ENCODE data around the gene DPM3. TPM values are rescaled to one million over a fixed set of nuclear protein-coding genes. Genes with fewer than 3 reads are reported as not detected.

Gene DPM3
- total and polyA plus RNA-seq, 2 of the 13 experiments (the other 11 are each of a cell fraction or from before 2014, with no cell fraction given): 23.2 to 53.4 TPM

GRCh38 chr1:155141749-155142148, 1.4 kb upstream of the DPM3 start:
- ChIA-PET CTCF (ENCODE audit: low intra/inter-chr PET ratio, low total read pairs) (no interaction called here), POLR2A (no interaction called here)
- Histone ChIP-seq H3K27me3 (ENCODE audit: control insufficient read depth in 1 of 2, insufficient read depth in 2 of 2, low read length in 2 of 2) (peaks cover 0 to 4% of the 10 kb centered on the region in 2 experiments; a peak in 1 of 5 replicates), H3K4me1 (ENCODE audit: insufficient read depth, low read length) (peaks cover 35% of the 10 kb centered on the region), H3K9me3 (ENCODE audit: low read length) (no peaks in the 10 kb centered on the region), H3K4me2 (ENCODE audit: low read depth, low read length) (no peak overlapping the region), H2AFZ (ENCODE audit: low read length) (no peak overlapping the region), H3K9ac (ENCODE audit: insufficient read depth, low read depth, low read length) (no peak overlapping the region), H3K36me3 (replicated peaks in 1 of 2; ENCODE audit: control insufficient read depth in 1 of 2, insufficient read depth in 2 of 2, low read length in 2 of 2) (peaks cover 0 to 7% of the 10 kb centered on the region in 2 experiments; a peak in 1 of 5 replicates), H3K79me2 (ENCODE audit: insufficient read depth, low read length) (peaks cover 26% of the 10 kb centered on the region), H3K27ac (ENCODE audit: extremely low read length, insufficient read depth, low read length) (no peak overlapping the region), H4K20me1 (ENCODE audit: insufficient read depth, low read length) (no peaks in the 10 kb centered on the region), H3K4me3 (replicated peaks in 1 of 3; ENCODE audit: insufficient read depth in 1 of 3, low read depth in 2 of 3, low read length in 3 of 3) (no peak overlapping the region)
- ATAC-seq: no peak
- no peak for TF ChIP-seq ZBTB26 (CRISPR knock-in tag; IDR thresholded peaks at IDR 0.05; ENCODE audit: borderline replicate concordance)
- TF ChIP-seq, protein P1, sequence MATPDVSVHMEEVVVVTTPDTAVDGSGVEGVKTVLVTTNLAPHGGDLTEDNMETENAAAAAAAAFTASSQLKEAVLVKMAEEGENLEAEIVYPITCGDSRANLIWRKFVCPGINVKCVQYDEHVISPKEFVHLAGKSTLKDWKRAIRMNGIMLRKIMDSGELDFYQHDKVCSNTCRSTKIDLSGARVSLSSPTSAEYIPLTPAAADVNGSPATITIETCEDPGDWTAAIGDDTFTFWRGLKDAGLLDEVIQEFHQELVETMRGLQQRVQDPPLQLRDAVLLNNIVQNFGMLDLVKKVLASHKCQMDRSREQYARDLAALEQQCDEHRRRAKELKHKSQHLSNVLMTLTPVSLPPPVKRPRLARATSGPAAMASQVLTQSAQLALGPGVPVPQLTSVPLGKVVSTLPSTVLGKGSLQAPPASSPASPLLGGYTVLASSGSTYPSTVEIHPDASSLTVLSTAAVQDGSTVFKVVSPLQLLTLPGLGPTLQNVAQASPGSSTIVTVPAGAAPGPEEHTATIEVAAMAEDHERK (CRISPR knock-in tag; IDR thresholded peaks at IDR 0.05; ENCODE audit: low read depth): no peak
- no peak for TF ChIP-seq ZNF484 (CRISPR knock-in tag; IDR thresholded peaks at IDR 0.05; ENCODE audit: borderline replicate concordance, low read depth)
- no peak for TF ChIP-seq ZNF674 (CRISPR knock-in tag; IDR thresholded peaks at IDR 0.05; ENCODE audit: low read depth)
- no peak for TF ChIP-seq ZNF605 (CRISPR knock-in tag; IDR thresholded peaks at IDR 0.05)
- TF ChIP-seq ZBTB8A (CRISPR knock-in tag; IDR thresholded peaks at IDR 0.05; ENCODE audit: borderline replicate concordance, low read depth): no peak
- TF ChIP-seq ZNF83 (CRISPR knock-in tag; IDR thresholded peaks at IDR 0.05; ENCODE audit: borderline replicate concordance): no peak
- no peak for TF ChIP-seq ERF (CRISPR knock-in tag; IDR thresholded peaks at IDR 0.05)
- TF ChIP-seq NKX3-1 (CRISPR knock-in tag; IDR thresholded peaks at IDR 0.05): no peak
- TF ChIP-seq SAFB2 (CRISPR knock-in tag; IDR thresholded peaks at IDR 0.05; ENCODE audit: borderline replicate concordance, low read depth): no peak
- no peak for TF ChIP-seq YEATS4 (CRISPR knock-in tag; IDR thresholded peaks at IDR 0.05; ENCODE audit: borderline replicate concordance)
- no peak for TF ChIP-seq ZNF10 (CRISPR knock-in tag; IDR thresholded peaks at IDR 0.05; ENCODE audit: borderline replicate concordance, low read depth)
- BruUV-seq (replicated peaks): no TSS peak
- intact Hi-C loops (cut with micrococcal nuclease; ENCODE audit: unreplicated experiment) (no loop called here), in situ Hi-C loops (cut with HindIII; ENCODE audit: extremely low pct_ligation_motif_present, low pct_unique_long_range_greater_than_20kb) (no loop called here)
- no peak for DNase-seq (ENCODE audit: low spot score)
- FAIRE-seq: no peak
- 61% methylated on average over 7 of the region's 7 CpGs for WGBS (ENCODE audit: low lambda C conversion rate)
